Amniotic stem cell (primary cell): ENCODE measurements around the gene ENPP1.
"Not testable (repeated sequence)": the region's sequence is repeated elsewhere in the genome, so short reads cannot be mapped to it uniquely, and the experiment has no call there.

Source experiments
- DNase-seq: peaks from one replicate; lab custom pipeline; 2025; lab: John Stamatoyannopoulos, UW

ENPP1 gene

GRCh38 chr6:131876545-131876944, 68.7 kb downstream of the ENPP1 start:
- DNase-seq = no peak

GRCh38 chr6:131877999-131878789, 70.4 kb downstream of the ENPP1 start:
- no peak for DNase-seq

DNA sequence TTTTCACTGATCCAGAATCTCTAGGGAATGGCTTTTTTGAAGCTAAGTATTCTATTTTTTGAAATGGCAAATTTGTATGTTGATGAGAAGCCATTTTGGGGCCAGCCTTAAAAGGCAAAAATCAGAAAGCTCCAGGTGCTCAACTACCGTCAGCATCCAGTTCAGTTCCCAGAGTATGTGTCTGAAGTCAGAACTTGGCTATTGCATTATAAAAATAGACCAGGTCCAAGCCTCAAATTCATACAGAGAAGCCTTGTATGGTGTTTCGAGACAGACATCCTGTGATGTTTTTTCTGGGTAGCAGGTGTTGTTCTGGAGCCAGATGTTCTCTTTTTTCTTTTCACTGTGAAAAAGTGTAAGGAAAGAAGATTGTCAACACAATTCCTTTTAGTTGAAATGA, 75.2 kb downstream of the ENPP1 start:
- no peak for DNase-seq

GRCh38 chr6:131885237-131885636, 77.4 kb downstream of the ENPP1 start:
- no peak for DNase-seq

DNA sequence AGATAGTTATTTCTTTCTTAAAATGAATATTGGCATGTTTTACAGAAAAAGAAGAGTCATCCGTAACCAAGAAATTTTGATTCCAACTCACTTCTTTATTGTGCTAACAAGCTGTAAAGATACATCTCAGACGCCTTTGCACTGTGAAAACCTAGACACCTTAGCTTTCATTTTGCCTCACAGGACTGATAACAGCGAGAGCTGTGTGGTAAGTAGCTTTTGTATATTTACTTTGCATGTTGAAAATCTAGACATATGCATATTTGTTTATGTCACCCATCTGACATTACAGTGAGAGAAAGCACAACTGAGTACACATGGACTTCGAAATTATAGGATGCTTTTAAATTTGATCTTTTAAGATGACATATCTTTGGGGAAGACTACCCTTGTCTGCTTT, 78.7 kb downstream of the ENPP1 start:
- DNase-seq = no peak

- no peak for DNase-seq
These were observed 82.3 kb downstream of the ENPP1 start for GRCh38 chr6:131890091-131890490.

DNA sequence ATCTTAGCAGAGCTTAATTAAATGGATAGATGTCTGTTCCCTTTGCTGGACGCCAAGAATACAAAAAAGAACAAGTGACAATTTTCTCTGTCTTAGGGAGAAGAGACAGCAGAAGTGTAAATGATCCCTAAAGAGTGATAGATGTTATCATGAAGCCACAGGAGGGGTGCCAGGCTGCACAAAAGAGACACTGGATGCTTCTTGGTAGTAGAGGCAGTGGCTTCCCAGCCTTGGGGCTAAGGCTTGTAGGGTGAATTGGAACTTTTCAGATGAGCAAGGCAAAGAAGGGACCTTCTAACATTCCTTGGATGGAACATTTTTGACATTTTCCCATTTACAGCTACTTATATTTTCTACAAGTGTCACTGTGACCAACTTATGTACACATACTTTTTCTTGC, 85.4 kb downstream of the ENPP1 start:
- DNase-seq = no peak

DNA sequence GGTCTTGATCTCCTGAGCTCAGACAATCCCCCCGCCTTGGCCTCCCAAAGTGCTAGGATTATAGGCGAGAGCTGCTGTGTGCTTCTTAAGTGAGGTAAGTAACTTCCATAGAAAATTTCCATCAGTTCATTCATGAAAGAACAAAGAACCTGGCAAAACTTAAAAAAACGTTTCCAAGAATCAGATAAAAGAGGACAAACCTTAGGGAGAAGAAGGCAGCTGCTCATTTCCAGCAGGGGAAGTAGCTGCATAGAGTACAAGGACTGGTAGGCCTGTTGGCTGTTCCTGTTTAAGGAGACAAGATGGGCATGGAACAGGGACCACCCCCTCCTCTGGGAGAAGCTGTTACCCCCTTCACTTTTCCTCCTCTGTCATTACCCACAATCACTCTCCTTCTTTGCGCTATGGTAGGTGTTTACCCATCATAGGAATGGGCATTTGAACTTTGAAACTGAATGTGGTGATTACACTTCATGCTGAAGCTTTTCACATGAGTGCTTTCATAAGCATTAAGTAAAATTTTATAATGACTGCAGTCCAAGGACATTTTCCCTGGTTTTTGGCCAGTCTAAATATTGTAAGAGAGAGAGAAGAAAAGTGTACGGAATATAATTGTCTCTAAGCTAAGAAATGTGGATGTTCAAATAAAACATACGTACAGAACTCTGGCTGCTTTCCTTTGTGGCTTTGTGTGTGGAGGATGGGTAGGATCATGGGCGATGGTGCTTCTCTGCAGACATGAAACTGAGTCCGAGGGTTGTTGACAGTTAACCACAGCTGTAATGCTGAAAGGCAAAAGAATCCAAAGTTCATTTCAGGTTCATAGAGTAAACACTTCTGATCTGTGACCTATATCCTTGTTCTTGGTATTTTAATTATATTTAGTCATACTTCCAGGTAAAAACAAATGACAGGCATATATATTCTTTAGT, 86.9 kb downstream of the ENPP1 start:
- DNase-seq = no peak

GRCh38 chr6:131897050-131897435, 89.2 kb downstream of the ENPP1 start:
- DNase-seq = no peak

DNA sequence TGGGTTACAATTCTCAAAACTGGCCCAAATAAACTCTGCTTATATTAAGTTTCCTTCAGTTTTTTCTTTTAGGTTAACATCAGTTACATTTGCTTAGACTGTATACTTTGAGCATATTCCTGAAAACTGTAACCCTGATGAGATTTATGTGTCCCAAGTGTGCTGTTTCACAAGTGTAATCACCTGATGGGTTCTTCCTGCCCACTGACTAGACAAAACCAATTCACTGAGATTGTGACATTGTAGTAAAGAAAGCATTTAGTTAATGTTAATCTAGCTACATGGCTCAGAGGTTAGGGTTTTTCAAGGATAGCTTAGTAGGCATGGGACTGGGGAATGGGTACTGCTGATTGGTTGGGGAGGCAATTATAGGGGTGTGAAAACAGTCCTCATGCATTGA, 89.8 kb downstream of the ENPP1 start:
- DNase-seq = no peak

- no peak for DNase-seq
These were observed 90.9 kb downstream of the ENPP1 start for GRCh38 chr6:131898718-131899117.

- no peak for DNase-seq
These were observed 92.4 kb downstream of the ENPP1 start for GRCh38 chr6:131900231-131900630.

DNA sequence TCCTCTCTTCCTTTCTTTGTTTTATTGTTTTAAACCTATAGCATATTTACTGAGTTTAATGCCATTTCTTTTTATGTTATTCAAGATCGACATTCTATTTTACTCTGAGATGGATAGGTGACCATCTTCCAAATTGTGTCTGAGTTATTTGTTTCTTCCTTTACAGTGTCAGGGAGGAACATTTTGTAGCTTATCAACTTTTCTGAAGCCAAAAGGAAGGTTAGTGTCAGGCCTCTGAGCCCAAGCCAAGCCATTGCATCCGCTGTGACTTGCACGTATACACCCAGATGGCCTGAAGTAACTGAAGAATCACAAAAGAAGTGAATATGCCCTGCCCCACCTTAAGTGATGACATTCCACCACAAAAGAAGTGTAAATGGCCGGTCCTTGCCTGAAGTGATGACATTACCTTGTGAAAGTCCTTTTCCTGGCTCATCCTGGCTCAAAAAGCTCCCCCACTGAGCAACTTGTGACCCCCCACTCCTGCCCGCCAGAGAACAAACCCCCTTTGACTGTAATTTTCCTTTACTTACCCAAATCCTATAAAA, 93.6 kb downstream of the ENPP1 start:
- DNase-seq = not testable (repeated sequence)

GRCh38 chr6:131903734-131904133, 95.9 kb downstream of the ENPP1 start:
- not testable (repeated sequence) for DNase-seq

- DNase-seq = not testable (repeated sequence)
These were observed 101.0 kb downstream of the ENPP1 start for GRCh38 chr6:131908787-131909186.

DNA sequence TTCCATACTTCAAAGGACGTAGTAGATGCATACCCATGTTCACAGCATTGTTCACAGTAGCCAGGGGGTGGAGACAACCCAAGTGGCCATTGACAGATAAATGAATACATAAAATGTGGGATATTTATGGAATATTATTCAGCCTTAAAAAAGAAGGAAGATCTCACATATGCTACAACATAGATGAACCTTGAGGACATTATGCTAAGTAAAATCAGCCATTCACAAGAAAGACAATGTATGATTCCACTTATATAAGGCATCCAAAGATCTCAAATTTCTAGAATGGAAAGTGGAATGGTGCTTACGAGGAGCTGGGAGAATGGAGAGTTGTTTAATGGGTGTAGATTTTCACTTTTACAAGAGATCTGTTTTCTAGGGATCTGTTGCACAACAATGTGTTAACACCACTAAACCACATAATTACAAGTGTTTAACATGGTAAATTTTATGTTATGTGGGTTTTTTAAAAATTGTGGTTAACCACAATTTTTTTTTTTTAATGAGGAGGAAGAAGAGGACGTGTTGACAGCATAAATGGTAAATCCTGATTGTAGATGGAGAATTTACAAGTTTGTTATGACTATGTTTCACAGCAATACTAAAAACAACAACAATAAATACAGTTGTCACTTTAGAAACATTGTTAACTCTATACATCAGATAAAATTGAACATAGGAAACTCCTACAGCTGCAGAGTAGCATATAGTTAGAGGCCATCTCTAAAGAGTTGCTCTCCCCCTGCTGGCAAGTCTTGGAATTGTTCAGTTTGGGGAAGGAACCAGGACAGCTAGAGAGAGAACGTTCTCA, 101.8 kb downstream of the ENPP1 start:
- DNase-seq = no peak

DNA sequence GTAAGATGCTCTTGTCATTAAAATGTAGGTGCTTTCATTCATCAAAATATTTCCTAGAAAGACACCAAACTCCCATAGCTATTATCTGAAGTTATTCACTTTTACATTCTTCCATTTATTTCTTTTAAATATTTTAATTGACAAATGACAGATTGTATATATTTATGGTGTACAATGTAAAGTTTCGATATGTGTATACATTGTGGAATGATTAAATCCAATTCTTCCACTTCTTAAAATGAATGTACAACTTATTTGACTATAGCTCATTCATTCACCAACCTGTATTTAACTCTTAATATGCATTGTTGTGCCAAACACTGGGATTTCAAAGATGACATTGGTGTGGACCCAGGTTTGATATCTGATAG, 102.4 kb downstream of the ENPP1 start:
- DNase-seq = no peak

DNA sequence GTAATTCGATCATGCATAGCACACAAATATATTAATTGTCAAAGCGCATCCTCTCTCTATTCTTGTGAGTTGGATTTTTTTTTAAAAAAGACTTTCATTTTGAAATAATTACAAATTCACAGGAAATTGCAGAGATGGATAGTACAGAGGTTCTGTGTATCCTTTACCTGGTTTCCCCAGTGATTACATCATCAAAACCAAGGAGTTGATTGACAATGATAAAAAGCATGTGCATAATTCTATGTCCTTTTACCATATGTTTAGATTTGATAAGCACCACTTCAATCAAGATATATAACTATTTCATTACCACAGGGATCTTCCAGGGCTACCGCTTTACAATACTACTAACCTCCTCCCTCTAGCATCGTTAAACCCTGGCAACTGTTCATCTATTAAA, 103.1 kb downstream of the ENPP1 start:
- DNase-seq = no peak

DNA sequence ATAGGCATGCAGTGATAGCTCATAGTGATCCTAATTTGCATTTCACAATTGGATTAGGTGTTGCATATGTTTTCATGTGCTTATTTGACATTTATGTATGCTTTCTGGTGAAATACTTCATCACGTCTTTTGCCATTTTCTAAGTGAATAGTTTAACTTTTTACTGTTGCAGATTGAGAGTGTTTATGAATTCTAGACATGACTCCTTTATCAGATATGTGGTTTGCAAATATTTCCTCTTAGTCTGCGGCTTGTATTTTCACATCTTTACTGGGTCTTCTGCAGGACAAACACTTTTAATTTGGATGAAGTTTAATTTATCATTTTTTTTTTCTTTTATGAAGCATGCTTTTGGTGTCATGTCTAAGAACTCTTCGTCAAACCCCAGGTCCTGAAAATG, 104.1 kb downstream of the ENPP1 start:
- no peak for DNase-seq

DNA sequence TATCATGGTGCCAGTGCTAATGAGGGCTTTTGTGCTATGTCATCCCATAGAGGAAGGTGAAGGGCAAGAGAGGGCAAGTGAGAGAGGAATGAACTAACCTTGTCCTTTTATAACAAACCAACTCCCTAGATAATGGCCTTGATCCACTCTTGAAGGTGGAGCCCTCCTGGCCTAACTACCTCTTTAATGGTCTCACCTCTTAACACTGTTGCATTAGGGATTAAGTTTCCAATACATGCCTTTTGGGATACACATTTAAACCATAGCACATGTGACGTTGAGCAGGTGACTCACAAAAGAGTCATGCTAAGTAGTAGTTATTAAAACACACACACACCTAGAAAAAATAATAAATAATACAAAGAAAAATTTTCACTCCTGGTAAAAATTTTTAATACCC, 106.4 kb downstream of the ENPP1 start:
- no peak for DNase-seq

GRCh38 chr6:131914967-131915751, 107.3 kb downstream of the ENPP1 start:
- DNase-seq = peak; percentile 65
